Measurements from ENCODE around the gene N4BP2L1.

N4BP2L1 gene

GRCh38 chr13:32427852-32428580 lies at the start of gene N4BP2L1:
Gene N4BP2L1 (minus strand): TSS chr13:32428130. CDS start chr13:32428082, 48 bp downstream.
- H3K27ac ChIP-seq (ENCODE audit: low read depth, low read length) = no peak within 1 kb of the TSS
- H2AFZ ChIP-seq (ENCODE audit: low read length, unreplicated experiment) = peak within 1 kb of the TSS; percentile 91
- no peaks in the 10 kb centered on the region for H3K27me3 ChIP-seq (ENCODE audit: insufficient read depth, low read length)

GRCh38 chr13:32476892-32477291 lies 49.0 kb upstream of the N4BP2L1 start:
- Histone ChIP-seq H3K79me2 (ENCODE audit: control insufficient read depth, insufficient read depth, low read length, unreplicated experiment) (no peaks in the 10 kb centered on the region), H3K27me3 (ENCODE audit: insufficient read depth, low read length) (no peaks in the 10 kb centered on the region), H3K27ac (ENCODE audit: low read depth, low read length) (no peak overlapping the region), H3K4me1 (ENCODE audit: control insufficient read depth, insufficient read depth, low read length, unreplicated experiment) (no peaks in the 10 kb centered on the region), H3K4me3 (ENCODE audit: low read depth, low read length) (no peak overlapping the region), H2AFZ (ENCODE audit: low read length, unreplicated experiment) (no peak overlapping the region), H3K36me3 (ENCODE audit: insufficient read depth, low read length) (no peaks in the 10 kb centered on the region)

More at GRCh38 chr13:32427852-32428580, at the start of gene N4BP2L1:
- Histone ChIP-seq H3K4me3 (ENCODE audit: low read depth, low read length) (peak within 1 kb of the TSS; percentile 85), H3K4me1 (ENCODE audit: control insufficient read depth, insufficient read depth, low read length, unreplicated experiment) (peaks cover 9% of the 10 kb centered on the region), H3K36me3 (ENCODE audit: insufficient read depth, low read length) (no peaks in the 10 kb centered on the region), H3K79me2 (ENCODE audit: control insufficient read depth, insufficient read depth, low read length, unreplicated experiment) (no peaks in the 10 kb centered on the region)

DNA sequence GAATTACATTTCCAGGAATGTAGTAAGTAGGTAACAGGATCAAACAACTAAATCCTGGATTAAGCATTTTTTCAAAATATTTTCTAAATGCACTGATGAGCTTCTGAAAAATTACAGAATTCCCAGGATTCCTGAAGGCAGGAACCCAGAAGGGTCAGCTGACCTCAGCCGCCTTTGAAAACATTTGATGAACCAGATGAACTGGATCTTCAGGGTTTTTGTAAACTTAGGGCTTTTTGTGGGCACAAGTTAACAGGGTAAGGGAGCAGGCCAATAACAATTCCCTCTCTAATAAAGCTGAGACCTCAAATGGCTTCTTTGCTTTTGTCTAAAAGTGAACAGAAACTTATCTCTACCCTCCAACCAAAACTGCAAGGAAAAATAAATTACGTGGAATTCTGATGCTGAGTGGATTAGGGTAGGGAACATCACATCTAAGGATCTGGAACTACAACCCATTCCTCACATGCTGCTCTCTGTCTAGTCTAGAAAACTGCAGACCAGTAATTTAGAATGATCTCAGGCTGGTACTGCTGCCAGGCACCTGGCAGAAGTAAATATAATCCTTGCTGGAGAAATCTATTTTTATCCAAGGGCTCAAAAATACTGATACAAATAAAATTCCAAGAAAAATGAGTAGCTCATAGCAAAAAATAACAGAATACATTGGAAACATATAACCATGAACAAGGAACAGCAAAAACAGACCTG lies 48.2 kb upstream of the N4BP2L1 start:
- Histone ChIP-seq H2AFZ (ENCODE audit: low read length, unreplicated experiment) (no peak overlapping the region), H3K36me3 (ENCODE audit: insufficient read depth, low read length) (no peaks in the 10 kb centered on the region)

DNA sequence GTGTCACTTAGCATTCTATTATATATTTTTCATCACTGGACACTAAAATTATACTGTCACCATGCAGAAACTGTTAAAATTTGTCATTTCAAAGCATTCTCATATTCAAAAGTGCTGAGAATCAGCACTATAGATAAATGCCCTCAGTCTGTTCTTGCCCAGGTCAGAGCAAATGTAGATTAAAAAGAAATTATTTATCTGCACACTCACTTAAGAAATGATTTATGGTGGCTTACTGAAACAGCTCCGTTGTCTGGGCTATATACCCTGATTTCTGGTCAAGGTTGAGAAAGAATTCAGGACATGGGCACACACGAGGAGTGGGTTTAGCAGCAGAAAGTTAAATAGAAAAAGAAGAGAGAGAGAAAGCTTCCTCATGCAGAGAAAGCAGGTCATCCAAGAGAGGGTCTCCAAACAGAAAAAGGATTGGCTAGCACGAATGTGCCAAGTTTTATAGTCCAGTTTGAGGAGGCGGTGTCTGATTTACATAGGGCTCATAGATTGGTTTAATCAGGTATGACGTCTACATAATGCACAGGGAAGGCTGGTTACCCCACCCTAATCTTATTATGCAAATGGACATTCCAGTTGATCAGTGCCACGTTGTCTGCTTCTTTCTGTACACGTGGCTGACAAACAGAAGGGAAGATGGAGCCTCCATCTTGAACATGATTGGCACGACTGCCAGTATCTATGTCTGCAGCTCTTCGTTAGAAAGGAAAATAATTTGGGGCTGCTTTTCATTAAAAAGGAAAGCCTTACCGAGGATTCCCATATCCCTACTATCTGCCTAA lies 47.3 kb upstream of the N4BP2L1 start:
- Histone ChIP-seq H3K27ac (ENCODE audit: low read depth, low read length) (no peak overlapping the region), H2AFZ (ENCODE audit: low read length, unreplicated experiment) (no peak overlapping the region), H3K27me3 (ENCODE audit: insufficient read depth, low read length) (no peaks in the 10 kb centered on the region), H3K4me3 (ENCODE audit: low read depth, low read length) (no peak overlapping the region), H3K36me3 (ENCODE audit: insufficient read depth, low read length) (no peaks in the 10 kb centered on the region), H3K4me1 (ENCODE audit: control insufficient read depth, insufficient read depth, low read length, unreplicated experiment) (no peaks in the 10 kb centered on the region), H3K79me2 (ENCODE audit: control insufficient read depth, insufficient read depth, low read length, unreplicated experiment) (no peaks in the 10 kb centered on the region)

More for the DNA sequence above, 48.2 kb upstream of the N4BP2L1 start:
- Histone ChIP-seq H3K4me1 (ENCODE audit: control insufficient read depth, insufficient read depth, low read length, unreplicated experiment) (no peaks in the 10 kb centered on the region), H3K27ac (ENCODE audit: low read depth, low read length) (no peak overlapping the region), H3K27me3 (ENCODE audit: insufficient read depth, low read length) (no peaks in the 10 kb centered on the region), H3K79me2 (ENCODE audit: control insufficient read depth, insufficient read depth, low read length, unreplicated experiment) (no peaks in the 10 kb centered on the region), H3K4me3 (ENCODE audit: low read depth, low read length) (no peak overlapping the region)

GRCh38 chr13:32473650-32474049 lies 45.7 kb upstream of the N4BP2L1 start:
- no peak overlapping the region for H3K4me3 ChIP-seq (ENCODE audit: low read depth, low read length)
- H3K36me3 ChIP-seq (ENCODE audit: insufficient read depth, low read length) = no peaks in the 10 kb centered on the region
- H3K27me3 ChIP-seq (ENCODE audit: insufficient read depth, low read length) = no peaks in the 10 kb centered on the region
- H3K79me2 ChIP-seq (ENCODE audit: control insufficient read depth, insufficient read depth, low read length, unreplicated experiment) = no peaks in the 10 kb centered on the region
- no peaks in the 10 kb centered on the region for H3K4me1 ChIP-seq (ENCODE audit: control insufficient read depth, insufficient read depth, low read length, unreplicated experiment)
- no peak overlapping the region for H2AFZ ChIP-seq (ENCODE audit: low read length, unreplicated experiment)
- no peak overlapping the region for H3K27ac ChIP-seq (ENCODE audit: low read depth, low read length)

DNA sequence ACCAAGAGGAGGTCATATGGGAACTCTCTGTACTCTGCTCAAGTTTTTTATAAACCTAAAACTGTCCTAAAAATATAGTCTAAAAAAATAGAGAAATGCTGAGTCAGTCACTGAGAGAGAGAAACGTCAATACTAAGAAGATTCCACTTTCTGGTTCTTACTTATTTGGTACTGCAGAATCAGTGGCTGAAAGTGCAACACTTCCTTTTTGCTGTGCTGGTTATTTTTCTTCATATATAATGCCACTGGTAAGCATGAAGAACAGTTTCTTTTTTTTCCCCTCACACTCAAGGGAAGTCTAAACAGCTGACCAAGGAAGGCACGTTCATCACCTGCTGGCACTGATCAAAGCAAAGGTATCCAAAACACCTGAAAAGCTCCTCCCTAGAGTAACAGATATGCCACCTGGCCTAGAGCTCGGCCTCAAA lies 44.3 kb upstream of the N4BP2L1 start:
- H3K79me2 ChIP-seq (ENCODE audit: control insufficient read depth, insufficient read depth, low read length, unreplicated experiment) = no peaks in the 10 kb centered on the region
- no peaks in the 10 kb centered on the region for H3K27me3 ChIP-seq (ENCODE audit: insufficient read depth, low read length)
- H3K4me1 ChIP-seq (ENCODE audit: control insufficient read depth, insufficient read depth, low read length, unreplicated experiment) = no peaks in the 10 kb centered on the region
- H3K36me3 ChIP-seq (ENCODE audit: insufficient read depth, low read length) = no peaks in the 10 kb centered on the region
- H2AFZ ChIP-seq (ENCODE audit: low read length, unreplicated experiment) = no peak overlapping the region
- peak overlapping the region; percentile 25; the same call in 1 of the 2 replicates for H3K27ac ChIP-seq (ENCODE audit: low read depth, low read length)
- H3K4me3 ChIP-seq (ENCODE audit: low read depth, low read length) = no peak overlapping the region

- Histone ChIP-seq H3K4me1 (ENCODE audit: control insufficient read depth, insufficient read depth, low read length, unreplicated experiment) (no peaks in the 10 kb centered on the region), H3K36me3 (ENCODE audit: insufficient read depth, low read length) (no peaks in the 10 kb centered on the region), H2AFZ (ENCODE audit: low read length, unreplicated experiment) (no peak overlapping the region), H3K27ac (ENCODE audit: low read depth, low read length) (no peak overlapping the region), H3K79me2 (ENCODE audit: control insufficient read depth, insufficient read depth, low read length, unreplicated experiment) (no peaks in the 10 kb centered on the region), H3K4me3 (ENCODE audit: low read depth, low read length) (no peak overlapping the region), H3K27me3 (ENCODE audit: insufficient read depth, low read length) (no peaks in the 10 kb centered on the region)
Measured at GRCh38 chr13:32471187-32471922, 43.4 kb upstream of the N4BP2L1 start.

DNA sequence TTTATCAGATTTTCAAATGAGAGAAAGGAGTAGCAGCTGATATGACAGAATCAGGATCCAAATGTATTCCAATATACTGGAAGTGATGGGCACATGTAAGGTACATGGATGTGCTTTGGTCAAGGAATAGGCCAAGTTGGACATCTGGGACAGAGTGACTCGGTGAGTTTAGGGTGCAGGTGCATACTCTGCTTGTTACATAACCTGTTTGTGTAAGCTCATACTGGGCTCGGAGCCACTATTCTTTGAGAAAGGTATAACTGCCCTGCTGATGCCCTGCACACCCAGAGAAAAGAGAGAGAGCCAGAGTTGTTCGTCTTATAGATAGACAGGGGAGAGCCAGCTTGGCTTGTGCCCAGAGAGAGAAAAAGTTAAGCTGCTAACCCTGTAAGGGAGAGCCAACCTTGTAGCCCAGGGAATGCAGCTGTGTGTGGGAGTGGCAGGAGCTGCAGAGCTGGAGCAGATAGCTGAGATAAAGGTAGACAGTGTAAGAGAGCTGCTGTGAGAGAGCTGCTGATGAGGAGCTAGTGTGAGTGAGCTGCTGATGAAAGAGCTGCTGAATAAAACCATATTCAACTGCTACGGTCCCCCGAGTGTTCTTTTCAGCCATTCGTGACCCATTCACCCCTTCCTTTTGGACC lies 40.7 kb upstream of the N4BP2L1 start:
- H3K27ac ChIP-seq (ENCODE audit: low read depth, low read length) = no peak overlapping the region
- no peaks in the 10 kb centered on the region for H3K79me2 ChIP-seq (ENCODE audit: control insufficient read depth, insufficient read depth, low read length, unreplicated experiment)
- H3K36me3 ChIP-seq (ENCODE audit: insufficient read depth, low read length) = no peaks in the 10 kb centered on the region; the same call in 1 of the 2 replicates
- no peak overlapping the region for H2AFZ ChIP-seq (ENCODE audit: low read length, unreplicated experiment)
- H3K4me1 ChIP-seq (ENCODE audit: control insufficient read depth, insufficient read depth, low read length, unreplicated experiment) = no peaks in the 10 kb centered on the region
- no peak overlapping the region for H3K4me3 ChIP-seq (ENCODE audit: low read depth, low read length)
- H3K27me3 ChIP-seq (ENCODE audit: insufficient read depth, low read length) = no peaks in the 10 kb centered on the region

GRCh38 chr13:32456591-32456990 lies 28.7 kb upstream of the N4BP2L1 start:
- H3K27ac ChIP-seq (ENCODE audit: low read depth, low read length) = no peak overlapping the region
- H3K4me1 ChIP-seq (ENCODE audit: control insufficient read depth, insufficient read depth, low read length, unreplicated experiment) = no peaks in the 10 kb centered on the region
- no peaks in the 10 kb centered on the region for H3K27me3 ChIP-seq (ENCODE audit: insufficient read depth, low read length)
- H3K79me2 ChIP-seq (ENCODE audit: control insufficient read depth, insufficient read depth, low read length, unreplicated experiment) = no peaks in the 10 kb centered on the region
- H3K4me3 ChIP-seq (ENCODE audit: low read depth, low read length) = no peak overlapping the region
- no peak overlapping the region for H2AFZ ChIP-seq (ENCODE audit: low read length, unreplicated experiment)
- H3K36me3 ChIP-seq (ENCODE audit: insufficient read depth, low read length) = peaks cover 10% of the 10 kb centered on the region

DNA sequence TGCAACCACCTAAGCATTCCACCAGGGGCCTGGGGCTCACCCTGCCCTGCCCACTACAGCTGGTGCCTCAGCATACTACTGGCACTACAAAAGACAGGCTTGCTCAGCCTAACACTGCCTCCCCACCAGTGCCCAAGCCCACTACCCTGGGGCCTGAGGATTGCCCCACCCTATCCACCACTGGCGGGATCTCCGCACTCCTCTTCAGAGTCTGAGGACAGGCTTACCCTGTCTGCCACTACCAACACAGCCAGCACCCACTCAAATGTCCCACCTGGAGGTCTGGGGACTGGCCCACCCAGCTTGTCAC lies 27.6 kb upstream of the N4BP2L1 start:
- Histone ChIP-seq H3K79me2 (ENCODE audit: control insufficient read depth, insufficient read depth, low read length, unreplicated experiment) (no peaks in the 10 kb centered on the region), H3K4me3 (ENCODE audit: low read depth, low read length) (no peak overlapping the region), H3K36me3 (ENCODE audit: insufficient read depth, low read length) (peaks cover 10% of the 10 kb centered on the region), H3K27me3 (ENCODE audit: insufficient read depth, low read length) (no peaks in the 10 kb centered on the region), H3K4me1 (ENCODE audit: control insufficient read depth, insufficient read depth, low read length, unreplicated experiment) (no peaks in the 10 kb centered on the region), H2AFZ (ENCODE audit: low read length, unreplicated experiment) (no peak overlapping the region), H3K27ac (ENCODE audit: low read depth, low read length) (no peak overlapping the region)

Measured in ACC112 (cell line).